Stimulated activated CD4-positive, alpha-beta T cell treated with anti-CD3 and anti-CD28 coated beads, Interleukin-2, amount 100 ng/mL, for 4 hours (primary cell): ENCODE data around the gene ADCK2.
"Not testable (repeated sequence)": the region's sequence is repeated elsewhere in the genome, so short reads cannot be mapped to it uniquely, and the experiment has no call there.

Experiments
- DNase-seq: peaks from one replicate; pipeline ENCODE4 v3.0.0-alpha.2; 2020; ENCODE audit warnings: low read depth

The ADCK2 gene, protein sequence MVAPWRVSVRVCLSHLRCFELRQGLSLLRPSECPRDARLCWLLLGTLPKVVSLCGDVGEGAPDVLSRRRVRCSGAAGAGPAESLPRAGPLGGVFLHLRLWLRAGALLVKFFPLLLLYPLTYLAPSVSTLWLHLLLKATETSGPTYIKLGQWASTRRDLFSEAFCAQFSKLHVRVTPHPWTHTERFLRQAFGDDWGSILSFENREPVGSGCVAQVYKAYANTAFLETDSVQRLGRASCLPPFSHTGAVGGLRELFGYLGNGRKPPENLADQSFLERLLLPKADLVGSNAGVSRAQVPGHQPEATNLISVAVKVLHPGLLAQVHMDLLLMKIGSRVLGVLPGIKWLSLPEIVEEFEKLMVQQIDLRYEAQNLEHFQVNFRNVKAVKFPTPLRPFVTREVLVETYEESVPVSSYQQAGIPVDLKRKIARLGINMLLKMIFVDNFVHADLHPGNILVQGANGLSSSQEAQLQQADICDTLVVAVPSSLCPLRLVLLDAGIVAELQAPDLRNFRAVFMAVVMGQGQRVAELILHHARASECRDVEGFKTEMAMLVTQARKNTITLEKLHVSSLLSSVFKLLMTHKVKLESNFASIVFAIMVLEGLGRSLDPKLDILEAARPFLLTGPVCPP

GRCh38 chr7:140672382-140673062 lies at the start of gene ADCK2:
Gene ADCK2, plus strand, starts transcription at chr7:140672945. Its CDS starts 386 bp downstream, at chr7:140673331.
- DNase-seq = peak; percentile 41

DNA sequence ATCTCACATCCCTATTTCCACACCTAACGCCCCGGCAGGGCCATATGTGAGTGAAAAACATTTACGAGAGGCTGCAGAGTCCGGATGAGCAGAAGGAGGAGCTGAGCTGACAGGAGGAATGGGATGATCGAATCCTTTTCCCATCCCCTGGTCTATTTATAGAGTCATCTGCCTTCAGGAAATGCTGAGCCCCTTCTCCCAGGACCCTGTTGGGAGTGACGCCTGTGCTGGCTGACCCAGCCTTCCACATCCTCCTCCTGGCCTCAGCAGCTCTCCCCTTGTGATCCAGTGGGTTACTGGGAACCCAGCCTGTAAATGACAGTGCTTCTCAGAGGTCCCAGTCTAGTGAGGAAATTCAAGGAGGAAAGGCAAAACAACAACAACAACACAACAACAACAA lies 48.8 kb upstream of the ADCK2 start:
- no peak for DNase-seq

DNA sequence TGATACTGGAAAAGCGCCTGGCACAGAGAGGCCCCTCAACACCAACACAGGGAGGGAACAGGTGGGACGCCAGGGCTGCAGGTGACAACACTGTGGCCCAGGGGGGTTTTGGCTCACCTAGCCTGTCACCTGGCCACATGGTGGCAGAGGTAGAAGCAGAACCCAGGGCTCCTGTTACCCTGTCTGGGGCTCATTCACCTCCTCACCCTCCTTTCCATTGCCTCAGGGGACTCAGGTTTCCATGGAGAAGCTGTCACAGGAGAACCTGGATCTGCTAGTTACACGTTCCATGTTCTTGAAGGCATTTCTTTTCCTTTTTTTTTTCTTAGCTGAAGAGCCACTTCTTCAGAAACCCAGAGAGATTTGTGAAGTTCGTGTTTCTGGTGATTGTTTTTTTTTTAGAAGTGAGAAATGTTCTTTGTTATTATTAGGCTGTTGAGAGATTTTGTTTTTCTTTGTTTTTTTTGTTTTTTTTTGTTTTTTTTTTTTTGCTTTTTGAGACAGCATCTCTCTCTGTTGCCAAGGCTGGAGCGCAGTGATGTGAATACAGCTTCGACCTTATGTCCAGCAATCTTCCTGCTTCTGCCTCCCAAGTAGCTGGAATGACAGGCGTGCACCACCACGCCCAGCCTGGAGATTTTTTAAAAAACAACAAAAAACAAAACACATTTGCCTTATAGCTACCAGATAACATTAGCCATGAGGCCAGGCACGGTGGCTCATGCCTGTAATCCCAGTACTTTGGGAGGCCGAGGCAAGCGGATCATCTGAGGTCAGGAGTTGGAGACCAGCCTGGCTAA lies 48.2 kb upstream of the ADCK2 start:
- DNase-seq = no peak

DNA sequence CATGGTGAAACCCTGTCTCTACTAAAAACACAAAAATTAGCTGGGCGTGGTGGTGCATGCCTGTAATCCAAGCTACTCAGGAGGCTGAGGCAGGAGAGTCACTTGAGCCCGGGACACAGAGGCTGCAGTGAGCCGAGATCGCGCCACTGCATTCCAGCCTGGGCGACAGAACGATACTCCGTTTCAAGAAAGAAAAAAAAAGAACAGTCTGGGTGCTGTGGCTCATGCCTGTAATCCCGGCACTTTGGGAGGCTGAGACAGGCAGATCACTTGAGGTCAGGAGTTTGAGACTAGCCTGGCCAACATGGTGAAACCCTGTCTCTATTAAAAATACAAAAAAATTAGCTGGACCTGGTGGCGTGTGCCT lies 47.6 kb upstream of the ADCK2 start:
- DNase-seq = not testable (repeated sequence)

DNA sequence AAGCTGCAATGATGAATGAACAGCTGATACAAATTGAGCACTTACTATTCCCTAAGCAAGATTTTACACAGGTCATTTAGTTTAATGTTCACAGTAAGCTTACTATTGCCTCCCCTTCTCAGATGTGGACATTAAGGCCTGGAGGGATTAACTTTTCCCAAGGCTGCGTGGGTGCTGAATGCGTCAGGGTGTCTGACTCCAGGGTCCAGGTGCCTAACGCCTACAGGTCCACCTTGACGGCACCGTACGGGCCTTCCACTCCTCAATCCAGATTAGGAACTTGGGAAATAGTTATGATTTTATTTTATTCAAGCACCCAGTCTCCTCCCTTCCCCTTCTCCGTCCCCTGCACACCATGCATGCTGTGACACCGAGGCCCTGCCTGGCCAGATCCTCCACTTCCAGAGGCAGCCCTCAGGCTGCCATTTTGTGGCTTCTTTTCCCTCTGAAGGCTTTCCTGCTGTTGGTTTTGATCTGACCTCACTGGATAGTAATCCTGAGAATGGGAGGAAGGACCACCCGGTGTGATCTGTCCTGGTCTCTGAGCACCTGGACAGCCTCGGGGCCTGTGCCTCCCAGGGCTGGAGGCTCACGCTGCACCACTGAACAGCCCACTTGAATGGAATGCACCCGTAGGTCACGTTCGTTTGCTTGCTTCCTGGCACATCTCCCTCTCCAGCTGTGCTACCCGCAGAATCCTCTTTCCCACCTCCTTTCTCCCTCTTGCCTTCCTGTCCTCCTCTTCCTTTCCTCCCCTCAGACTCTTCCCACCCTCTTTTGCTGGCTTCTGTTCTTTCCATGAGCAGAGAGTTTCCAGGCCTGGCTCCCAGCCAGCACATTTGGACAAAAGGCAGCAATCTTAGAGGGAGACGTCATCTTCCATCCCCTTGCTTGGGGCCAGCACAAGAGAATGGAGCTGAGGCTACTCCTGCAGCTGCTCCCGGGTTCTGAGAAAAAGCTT lies 46.6 kb upstream of the ADCK2 start:
- DNase-seq = no peak

- no peak for DNase-seq
Measured at GRCh38 chr7:140631021-140631420, 41.7 kb upstream of the ADCK2 start.

DNA sequence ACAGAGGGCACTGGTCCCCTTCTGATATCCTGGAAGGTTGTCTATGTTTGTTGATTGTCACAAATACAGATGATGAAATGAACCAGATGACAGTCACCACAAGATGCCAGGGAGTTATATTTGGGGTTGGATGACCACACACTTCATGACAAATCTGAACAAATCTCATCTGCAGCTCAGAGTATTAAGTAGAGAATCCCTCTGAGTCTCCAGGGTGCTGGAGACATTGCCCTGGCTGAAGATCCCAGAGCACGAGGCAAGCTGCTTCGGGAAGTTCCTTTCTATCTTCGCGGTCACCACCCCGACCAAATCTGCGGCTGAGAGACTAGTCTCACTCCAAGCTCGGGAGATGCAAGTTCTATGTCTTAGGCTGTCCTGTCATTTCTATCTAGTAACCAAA lies 41.1 kb upstream of the ADCK2 start:
- no peak for DNase-seq

DNA sequence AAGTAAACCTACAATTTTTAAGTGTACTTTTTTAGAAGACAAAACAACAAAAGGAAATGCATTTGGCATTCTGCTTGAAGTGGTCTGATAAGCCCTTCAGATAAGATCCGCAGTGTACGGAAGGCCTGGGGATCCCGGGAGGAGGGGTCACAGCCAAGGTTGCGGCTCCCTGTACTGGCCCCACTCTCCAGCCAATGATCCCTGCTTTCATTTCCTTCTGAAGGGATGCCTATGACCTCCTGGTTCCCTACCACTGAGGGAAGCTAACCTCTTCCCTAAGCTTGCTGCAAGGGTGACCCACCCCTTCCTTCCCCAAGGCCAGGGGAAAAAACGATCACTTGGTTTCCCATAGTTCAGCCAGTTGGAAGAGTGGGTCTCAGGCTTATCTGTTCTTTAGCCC lies 37.4 kb upstream of the ADCK2 start:
- DNase-seq = no peak

DNA sequence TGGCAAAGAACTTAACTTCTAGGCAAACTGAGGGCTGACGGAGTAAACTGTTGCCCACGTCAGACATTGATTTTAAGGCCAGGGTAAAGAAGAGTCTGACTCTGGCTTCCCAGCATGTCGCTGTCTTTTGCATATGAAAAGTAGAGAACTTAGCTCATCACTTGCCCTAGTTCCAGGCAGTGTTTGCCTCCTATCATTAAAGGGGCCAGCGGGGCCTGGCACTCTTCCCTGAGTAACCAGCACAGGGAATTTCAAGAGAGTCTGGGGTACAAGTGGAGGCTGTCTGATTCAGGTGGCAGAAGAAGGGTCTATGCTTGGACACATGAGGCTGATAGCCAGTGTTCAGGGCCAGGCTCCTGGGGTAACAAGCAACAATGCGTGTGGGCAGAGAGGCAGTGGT lies 36.9 kb upstream of the ADCK2 start:
- DNase-seq = no peak

GRCh38 chr7:140637400-140637799 lies 35.3 kb upstream of the ADCK2 start:
- no peak for DNase-seq

DNA sequence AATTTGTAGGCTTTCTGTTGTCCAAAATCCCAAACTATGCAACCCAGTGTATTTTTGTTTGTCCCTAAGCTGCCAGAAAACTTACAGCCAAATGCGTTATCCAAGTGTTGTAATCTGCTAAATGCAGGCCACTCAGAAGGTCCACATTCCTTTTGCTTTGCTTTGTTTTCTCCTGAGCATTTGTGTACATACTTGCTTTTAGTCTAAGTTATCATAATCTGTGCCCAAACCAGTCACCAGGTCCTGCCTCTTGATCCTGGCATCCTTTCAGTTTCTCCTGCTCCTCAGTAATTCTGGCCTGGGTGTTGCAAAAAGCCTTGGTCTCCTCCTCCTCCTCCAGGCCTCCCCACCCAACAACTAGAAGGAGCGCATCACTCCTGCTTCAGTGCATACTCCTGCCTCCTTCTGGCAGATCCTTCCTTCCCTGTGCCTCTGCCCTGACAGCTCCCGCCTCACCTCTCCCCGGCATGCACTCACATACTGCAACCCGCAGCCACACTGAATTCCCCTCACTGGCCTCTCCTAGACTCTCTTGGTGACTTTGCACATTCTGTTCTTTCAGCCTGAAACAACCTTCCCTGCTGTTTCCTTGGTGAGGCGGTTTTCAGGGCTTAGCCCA lies 34.5 kb upstream of the ADCK2 start:
- DNase-seq = no peak

GRCh38 chr7:140639366-140640053 lies 33.2 kb upstream of the ADCK2 start:
- DNase-seq = peak; percentile 7

DNA sequence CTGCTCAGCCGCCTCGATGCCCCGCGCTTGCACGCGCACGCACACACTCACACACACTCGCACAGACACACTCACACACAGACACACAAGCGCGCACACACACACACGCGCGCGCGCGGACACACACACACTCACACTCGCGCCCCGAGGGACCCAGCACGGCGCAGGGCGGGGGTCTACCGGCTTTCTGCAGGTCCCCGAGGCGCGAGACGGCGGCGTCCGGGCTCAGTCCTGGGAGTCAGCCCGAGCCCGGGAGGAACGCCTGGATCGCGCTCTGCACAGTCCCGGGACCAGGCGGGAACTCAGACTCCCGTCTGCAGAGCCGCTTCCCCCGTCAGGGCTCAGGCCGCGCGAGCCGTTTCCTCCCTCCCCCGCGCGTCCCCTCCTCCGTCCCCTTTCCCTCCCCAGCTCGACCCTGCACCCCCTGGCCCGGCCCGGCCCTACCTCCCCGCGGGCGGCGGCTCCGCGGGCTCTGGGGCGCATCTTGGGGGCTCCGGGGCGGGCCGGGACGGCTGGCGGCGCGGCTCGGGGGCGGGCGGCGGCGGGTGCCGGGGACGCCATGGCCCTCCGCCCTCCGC lies 32.6 kb upstream of the ADCK2 start:
- no peak for DNase-seq

- no peak for DNase-seq
Measured at GRCh38 chr7:140640727-140641523, 31.8 kb upstream of the ADCK2 start, which contains the start of gene DENND2A. Gene DENND2A, minus strand, starts transcription at chr7:140640813. Its CDS starts 38,416 bp downstream, at chr7:140602397.

DNA sequence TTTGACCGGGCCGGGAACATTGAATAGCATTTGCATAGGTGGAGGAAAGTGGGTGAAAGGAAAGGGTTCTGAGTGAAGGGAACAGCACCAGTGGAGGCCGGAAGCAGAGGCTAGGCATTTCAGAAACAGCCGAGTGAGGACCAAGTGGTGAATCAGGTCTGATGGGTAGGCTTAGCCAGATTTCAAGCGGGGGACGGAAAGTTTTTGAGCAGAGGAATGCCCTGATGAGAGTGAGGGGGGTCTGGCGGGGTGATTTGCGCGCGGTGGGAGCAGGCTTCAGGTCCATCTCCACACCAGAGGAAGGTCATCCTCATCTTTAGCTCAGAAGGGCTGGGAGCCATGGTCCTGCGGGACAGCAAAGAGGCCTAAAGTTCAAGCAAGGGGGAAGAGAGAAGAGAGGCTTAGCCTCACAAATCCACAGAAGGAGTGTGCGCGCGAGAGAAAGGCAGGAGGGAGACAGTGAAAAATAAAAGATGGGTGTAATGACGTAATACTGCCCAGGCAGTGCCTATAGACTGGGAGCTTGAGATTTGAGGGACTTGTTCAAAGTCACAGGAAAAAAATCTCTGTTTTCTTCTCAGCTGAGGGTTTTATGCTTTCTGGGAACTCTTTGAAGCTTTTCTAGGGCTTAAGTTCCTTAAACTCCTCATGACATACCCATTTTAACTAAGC lies 31.1 kb upstream of the ADCK2 start:
- no peak for DNase-seq

GRCh38 chr7:140643416-140643815 lies 29.3 kb upstream of the ADCK2 start:
- no peak for DNase-seq

DNA sequence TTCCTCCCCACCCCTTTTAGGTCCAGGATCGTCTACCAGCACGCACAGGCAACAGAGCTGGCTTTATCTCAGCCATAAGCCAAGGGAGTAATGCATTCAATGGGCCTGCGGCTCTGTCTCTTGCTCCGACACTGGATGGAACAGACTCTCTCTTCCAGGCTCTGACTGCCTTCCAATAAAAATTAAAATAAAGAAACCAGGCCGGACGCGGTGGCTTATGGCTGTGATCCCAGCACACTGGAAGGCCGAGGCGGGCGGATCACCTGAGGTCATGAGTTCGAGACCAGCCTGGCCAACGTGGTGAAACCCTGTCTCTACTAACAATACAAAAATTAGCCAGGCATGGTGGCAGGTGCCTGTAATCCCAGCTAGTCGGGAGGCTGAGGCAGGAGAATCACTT lies 28.0 kb upstream of the ADCK2 start:
- DNase-seq = not testable (repeated sequence)
